Measurements from ENCODE around the gene C1orf210.

DNA sequence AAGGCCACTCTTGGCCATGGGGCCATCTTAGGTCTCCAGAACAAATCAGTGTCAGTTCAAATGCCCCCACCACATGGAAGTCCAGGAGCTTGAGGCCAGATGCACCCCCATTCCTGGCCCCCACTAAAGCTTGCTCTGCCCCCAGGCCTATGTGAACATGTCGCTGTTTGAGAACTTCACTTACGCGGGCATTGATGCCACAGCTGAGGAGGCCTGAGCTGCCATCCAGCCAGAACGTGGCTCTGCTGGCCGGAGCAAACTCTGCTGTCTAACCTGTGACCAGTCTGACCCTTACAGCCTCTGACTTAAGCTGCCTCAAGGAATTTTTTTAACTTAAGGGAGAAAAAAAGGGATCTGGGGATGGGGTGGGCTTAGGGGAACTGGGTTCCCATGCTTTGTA, 37.1 kb upstream of the C1orf210 start:
- TF ChIP-seq ARNTL (CRISPR knock-in tag; IDR thresholded peaks at IDR 0.05; ENCODE audit: borderline replicate concordance, low read depth) (no peak), ZNF8 (CRISPR knock-in tag; IDR thresholded peaks at IDR 0.05) (no peak)
